ENCODE results near the gene ZNG1A.
"Not testable (repeated sequence)": the region's sequence is repeated elsewhere in the genome, so short reads cannot be mapped to it uniquely, and the experiment has no call there.

Gene ZNG1A

DNA sequence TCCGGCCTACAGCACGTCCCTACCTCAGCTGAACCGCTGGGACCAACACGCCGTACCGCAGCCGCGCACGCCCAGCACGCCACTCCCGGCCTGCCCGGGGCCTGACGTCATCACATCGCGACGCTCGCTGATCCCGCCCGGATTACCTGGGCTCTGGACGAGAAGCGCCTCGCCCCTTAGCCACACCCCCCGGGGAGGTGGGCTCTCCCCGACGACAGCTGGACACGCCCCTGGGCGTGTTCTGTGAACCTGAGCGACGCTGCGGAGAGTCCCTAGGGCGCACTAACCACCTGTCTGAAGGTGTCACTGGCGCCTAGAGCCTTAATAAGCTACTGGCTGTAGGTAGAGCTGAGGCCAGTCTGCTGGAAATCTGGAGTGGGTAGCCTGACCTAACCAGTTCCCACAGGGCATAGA, at the start of gene ZNG1A:
ZNG1A (minus strand) TSS at position 87 of the 414 bp plus-strand sequence. CDS start 87 bp downstream, outside the sequence.
- H3K27me3 Mint-ChIP-seq: not testable (repeated sequence)
- Mint-ChIP-seq H3K36me3 (ENCODE audit: low read depth) (peaks cover 12% of the 10 kb centered on the region), H3K4me3 (peak within 1 kb of the TSS; percentile 87)

DNA sequence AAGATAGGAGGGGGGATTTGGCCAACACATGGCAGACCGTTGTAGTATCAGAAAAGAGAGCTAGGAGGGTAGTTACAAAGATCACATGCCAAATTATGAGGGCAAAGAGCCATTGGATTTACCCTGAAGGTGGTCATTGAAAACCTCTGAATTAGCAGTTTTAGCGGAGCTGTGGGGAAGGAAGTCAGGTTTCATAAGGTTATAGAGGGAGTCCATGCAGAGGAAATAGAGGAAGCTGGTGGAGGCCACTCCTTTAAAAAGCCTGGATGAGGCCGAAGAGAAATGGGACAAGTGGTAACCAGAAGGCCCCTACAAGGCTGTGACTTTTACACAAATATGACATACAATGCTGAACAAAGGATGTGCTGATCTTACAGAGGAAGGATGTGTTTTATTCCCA, 49.0 kb upstream of the ZNG1A start:
- Mint-ChIP-seq H3K4me1 (ENCODE audit: low read depth) (peaks cover 5% of the 10 kb centered on the region), H3K9me3 (no peaks in the 10 kb centered on the region), H3K4me3 (no peak overlapping the region), H3K36me3 (ENCODE audit: low read depth) (no peaks in the 10 kb centered on the region), H3K27ac (no peak overlapping the region), H3K27me3 (no peaks in the 10 kb centered on the region)
- DNase-seq: no peak

More for the DNA sequence above, at the start of gene ZNG1A:
- peak; percentile 81 for DNase-seq
- H3K4me1 Mint-ChIP-seq (ENCODE audit: low read depth); H3K9me3 Mint-ChIP-seq: not testable (repeated sequence)
- H3K27ac Mint-ChIP-seq: peak within 1 kb of the TSS; percentile 95

DNA sequence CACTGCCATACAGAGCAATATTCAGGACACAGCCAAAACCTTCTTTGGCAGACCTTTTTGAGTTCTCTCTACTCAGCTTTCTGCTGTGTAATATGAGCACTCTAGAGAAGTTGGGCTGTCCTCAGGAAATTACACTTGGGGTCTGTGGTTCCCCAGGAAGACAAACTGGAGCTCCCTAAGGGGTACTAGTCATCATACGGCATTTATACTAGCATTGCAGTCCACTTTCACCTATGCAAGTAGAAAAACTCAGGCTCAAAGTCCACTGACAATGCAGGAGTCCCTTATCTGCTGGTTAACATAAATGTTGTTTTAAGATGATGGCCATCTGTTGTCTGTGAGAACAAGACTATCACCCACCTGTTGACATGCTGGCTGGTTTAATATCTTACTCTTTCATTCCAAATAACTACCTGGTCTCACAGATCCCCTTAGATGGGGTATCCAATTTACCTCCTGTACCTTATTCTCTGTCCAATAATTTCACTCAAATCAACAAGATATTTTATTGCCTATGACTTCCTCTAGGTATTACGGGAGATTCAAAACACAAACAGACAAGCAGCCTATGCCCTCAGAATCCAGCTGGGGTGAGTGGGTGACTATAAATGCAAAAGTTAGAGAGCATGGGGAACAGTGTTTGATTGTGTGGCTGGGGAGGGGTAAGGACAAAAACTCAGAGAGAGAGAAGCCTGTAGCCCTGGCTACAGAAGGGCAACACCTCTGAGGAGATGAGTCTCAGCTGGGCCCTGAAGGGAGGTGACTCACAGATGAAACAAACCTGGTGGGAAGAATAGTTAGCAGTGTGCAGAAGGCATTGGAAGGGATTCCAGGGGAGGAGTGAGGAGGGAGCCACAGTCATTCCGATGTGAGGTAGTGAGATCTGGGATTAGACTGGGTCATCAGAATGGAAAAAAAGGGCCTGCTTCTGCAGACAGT, 46.0 kb upstream of the ZNG1A start:
- no peak overlapping the region for H3K4me3 Mint-ChIP-seq

DNA sequence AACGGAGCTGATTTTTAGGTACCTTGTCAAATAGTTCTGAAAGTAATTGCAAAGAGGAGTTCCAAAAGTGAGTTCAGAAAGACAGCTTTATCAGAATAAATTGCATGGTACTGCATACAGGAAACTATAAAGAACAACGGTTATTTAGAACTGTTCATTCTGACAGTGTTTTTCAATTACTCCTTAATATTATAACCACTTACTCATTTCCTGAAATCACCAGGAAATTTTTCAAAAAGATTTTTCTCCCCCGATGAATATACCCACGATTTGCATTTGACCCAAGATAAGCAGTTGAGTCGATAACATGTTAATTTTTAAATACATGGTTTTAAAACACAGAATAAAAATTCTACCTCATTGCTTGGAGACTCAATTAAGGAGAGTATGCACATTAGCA, 45.2 kb upstream of the ZNG1A start:
- no peak overlapping the region for H3K27ac Mint-ChIP-seq
- no peaks in the 10 kb centered on the region for H3K36me3 Mint-ChIP-seq (ENCODE audit: low read depth)
- no peaks in the 10 kb centered on the region for H3K27me3 Mint-ChIP-seq
- H3K9me3 Mint-ChIP-seq: no peaks in the 10 kb centered on the region
- peaks cover 13% of the 10 kb centered on the region for H3K4me1 Mint-ChIP-seq (ENCODE audit: low read depth)
- DNase-seq: no peak
- H3K4me3 Mint-ChIP-seq: no peak overlapping the region

More for the DNA sequence above, 46.0 kb upstream of the ZNG1A start:
- H3K36me3 Mint-ChIP-seq (ENCODE audit: low read depth): no peaks in the 10 kb centered on the region
- H3K27me3 Mint-ChIP-seq: no peaks in the 10 kb centered on the region
- peaks cover 13% of the 10 kb centered on the region for H3K4me1 Mint-ChIP-seq (ENCODE audit: low read depth)
- H3K27ac Mint-ChIP-seq: no peak overlapping the region
- H3K9me3 Mint-ChIP-seq: no peaks in the 10 kb centered on the region
- no peak for DNase-seq

DNA sequence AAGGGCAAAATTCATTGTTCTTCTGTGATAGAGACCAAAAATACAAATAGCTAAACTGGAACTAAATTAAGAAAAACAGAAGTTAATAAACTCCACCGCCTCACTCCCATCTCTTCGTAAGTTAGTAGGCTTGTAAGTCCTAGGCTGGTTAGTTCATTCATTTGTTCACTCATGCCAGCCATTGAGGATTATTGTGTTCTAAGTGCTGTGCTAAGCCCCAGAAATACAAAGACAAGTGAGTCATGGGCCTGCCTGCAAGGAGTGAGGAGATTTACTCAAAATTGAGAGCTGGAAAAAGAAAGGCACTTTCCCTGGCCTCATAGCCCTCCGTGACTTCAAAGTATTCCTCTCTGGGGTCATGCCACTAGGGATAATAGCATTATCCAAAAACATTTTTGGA, 44.3 kb upstream of the ZNG1A start:
- no peak overlapping the region for H3K4me3 Mint-ChIP-seq
- peaks cover 13% of the 10 kb centered on the region for H3K4me1 Mint-ChIP-seq (ENCODE audit: low read depth)
- H3K27ac Mint-ChIP-seq: no peak overlapping the region

DNA sequence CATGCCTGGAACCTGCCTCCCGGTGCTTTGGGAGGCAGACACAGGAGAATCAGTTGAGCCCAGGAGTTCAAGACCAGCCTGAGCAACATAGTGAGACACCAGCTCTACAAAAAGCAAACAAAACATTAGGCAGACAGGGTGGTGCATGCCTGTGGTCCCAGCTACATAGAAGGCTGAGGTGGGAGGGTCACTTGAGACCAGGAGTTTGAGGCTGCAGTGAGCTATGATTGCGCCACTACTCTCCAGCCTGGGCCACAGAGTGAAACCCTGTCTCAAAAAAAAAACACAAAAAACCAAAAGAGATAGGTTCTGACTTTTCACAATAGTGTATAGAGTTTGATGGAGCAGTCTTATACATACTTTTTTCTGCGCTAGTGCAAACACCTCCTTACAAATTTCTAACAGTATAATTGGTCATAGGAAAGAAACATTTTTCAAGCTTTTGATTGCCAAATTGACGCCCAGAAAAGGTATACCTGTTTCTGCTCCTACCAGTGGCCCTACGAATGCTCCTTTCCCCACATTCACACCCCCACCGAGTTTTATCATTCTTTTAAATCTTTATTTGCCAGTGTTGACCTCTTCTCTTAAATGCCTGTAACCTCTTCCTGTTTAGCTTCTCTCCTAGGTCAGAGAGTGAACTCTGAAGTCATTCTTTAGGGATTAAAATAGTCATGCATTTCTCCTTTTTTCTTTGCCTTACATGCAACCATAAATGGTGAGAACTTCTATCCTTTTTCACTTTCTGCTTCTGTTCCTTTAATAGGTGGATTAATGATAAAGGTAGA, 43.3 kb upstream of the ZNG1A start:
- Mint-ChIP-seq H3K9me3 (no peaks in the 10 kb centered on the region), H3K27ac (no peak overlapping the region), H3K4me1 (ENCODE audit: low read depth) (peaks cover 13% of the 10 kb centered on the region), H3K4me3 (no peak overlapping the region), H3K36me3 (ENCODE audit: low read depth) (no peaks in the 10 kb centered on the region), H3K27me3 (no peaks in the 10 kb centered on the region)
- DNase-seq: no peak

More for the DNA sequence above, 44.3 kb upstream of the ZNG1A start:
- no peaks in the 10 kb centered on the region for H3K9me3 Mint-ChIP-seq
- no peaks in the 10 kb centered on the region for H3K36me3 Mint-ChIP-seq (ENCODE audit: low read depth)
- no peak for DNase-seq
- H3K27me3 Mint-ChIP-seq: no peaks in the 10 kb centered on the region

DNA sequence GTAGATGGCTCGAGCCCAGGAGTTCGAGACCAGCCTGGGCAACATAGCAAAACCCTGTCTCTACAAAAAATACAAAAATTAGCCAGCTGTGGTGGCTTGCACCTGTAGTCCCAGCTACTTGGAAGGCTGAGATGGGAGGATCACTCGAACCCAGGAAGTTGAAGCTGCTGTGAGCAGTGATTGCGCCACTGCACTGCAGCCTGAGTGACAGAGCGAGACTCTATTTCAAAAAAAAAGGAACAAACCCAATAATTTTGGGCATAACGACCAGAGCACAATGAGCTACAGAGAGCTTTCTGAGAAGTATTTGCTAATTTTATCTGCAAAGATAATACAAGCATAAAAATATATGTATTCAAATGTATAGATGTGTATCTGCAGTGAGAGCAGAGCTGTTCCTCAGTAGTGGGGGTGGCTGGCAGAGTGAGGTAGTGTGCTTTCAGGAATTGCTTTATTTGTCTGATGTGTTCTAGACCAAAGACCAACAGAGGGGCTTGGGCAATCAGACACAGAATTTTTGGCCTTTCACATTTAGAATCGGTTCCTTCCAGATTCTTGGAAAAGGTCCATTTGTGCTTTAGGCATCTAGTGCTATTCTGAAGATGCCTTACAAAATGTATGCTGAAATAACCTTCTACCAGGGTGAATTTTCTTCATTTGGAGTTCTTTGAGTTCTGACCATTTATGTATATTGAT, 41.0 kb upstream of the ZNG1A start:
- no peaks in the 10 kb centered on the region for H3K9me3 Mint-ChIP-seq
- no peaks in the 10 kb centered on the region for H3K36me3 Mint-ChIP-seq (ENCODE audit: low read depth)
- H3K27me3 Mint-ChIP-seq: peaks cover 13% of the 10 kb centered on the region
- peaks cover 21% of the 10 kb centered on the region for H3K4me1 Mint-ChIP-seq (ENCODE audit: low read depth)
- no peak overlapping the region for H3K27ac Mint-ChIP-seq
- H3K4me3 Mint-ChIP-seq: no peak overlapping the region
- no peak for DNase-seq

DNA sequence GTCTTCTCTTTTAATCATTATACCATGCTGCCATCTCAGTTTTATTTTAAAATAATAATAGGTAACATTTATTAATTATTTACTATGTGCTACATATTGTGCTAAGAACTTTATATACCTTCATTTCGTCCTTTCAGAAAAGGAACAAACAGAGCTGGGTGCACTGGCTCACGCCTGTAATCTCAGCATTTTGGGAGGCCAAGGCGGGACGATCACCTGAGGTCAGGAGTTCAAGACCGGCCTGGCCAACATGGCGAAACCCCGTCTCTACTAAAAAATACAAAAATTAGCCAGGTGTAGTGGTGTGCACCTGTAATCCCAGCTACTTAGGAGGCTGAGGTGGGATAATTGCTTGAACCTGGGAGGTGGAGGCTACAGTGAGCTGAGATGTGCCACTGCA, 40.2 kb upstream of the ZNG1A start:
- not testable (repeated sequence) for H3K36me3 Mint-ChIP-seq (ENCODE audit: low read depth); H3K9me3 Mint-ChIP-seq; H3K27ac Mint-ChIP-seq; DNase-seq; H3K4me3 Mint-ChIP-seq
- Mint-ChIP-seq H3K4me1 (ENCODE audit: low read depth) (peaks cover 23% of the 10 kb centered on the region), H3K27me3 (peaks cover 13% of the 10 kb centered on the region)

DNA sequence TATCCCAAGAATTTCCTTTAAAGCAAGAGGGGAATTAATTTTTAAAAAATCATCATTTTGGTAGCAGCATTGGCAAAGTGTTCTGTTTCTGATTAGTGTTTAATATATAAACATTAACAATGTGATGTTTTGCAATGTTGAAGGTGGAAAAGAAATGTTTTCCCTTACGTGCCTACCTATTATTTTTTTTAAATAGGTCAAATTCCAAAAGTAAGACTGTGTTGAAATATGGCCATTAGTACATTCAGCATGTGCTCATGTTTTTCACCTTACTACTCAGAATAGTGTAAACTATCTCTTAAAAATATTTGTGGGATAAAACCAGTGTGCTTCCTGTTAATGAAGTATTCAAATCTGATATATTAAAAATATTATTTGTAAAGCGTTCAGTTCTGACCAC, 39.1 kb upstream of the ZNG1A start:
- Mint-ChIP-seq H3K4me3 (no peak overlapping the region), H3K27me3 (peaks cover 13% of the 10 kb centered on the region), H3K4me1 (ENCODE audit: low read depth) (peaks cover 21% of the 10 kb centered on the region), H3K27ac (no peak overlapping the region), H3K9me3 (no peaks in the 10 kb centered on the region), H3K36me3 (ENCODE audit: low read depth) (no peaks in the 10 kb centered on the region)
- DNase-seq: no peak

DNA sequence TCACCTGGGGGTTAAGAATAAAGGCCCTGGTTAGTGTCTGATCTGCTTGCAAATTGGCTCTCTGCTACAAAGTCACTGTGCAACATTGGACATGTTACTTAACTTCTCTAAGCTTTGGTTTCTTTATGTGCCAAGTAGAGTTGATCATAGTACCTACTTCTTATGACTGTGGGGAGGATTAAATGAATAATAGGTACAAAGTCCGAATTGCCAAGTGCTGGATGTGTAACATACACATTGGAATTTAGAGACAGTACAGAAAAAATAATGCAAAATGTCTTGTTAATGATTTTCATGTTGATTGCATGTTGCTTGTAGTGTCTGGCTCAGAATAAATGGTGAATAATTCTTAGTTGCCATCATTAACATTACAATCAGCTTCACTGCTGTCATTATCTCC, 38.0 kb upstream of the ZNG1A start:
- no peak for DNase-seq
- Mint-ChIP-seq H3K4me3 (no peak overlapping the region), H3K9me3 (no peaks in the 10 kb centered on the region), H3K27ac (no peak overlapping the region), H3K36me3 (ENCODE audit: low read depth) (no peaks in the 10 kb centered on the region), H3K4me1 (ENCODE audit: low read depth) (peaks cover 12% of the 10 kb centered on the region), H3K27me3 (peaks cover 13% of the 10 kb centered on the region)

DNA sequence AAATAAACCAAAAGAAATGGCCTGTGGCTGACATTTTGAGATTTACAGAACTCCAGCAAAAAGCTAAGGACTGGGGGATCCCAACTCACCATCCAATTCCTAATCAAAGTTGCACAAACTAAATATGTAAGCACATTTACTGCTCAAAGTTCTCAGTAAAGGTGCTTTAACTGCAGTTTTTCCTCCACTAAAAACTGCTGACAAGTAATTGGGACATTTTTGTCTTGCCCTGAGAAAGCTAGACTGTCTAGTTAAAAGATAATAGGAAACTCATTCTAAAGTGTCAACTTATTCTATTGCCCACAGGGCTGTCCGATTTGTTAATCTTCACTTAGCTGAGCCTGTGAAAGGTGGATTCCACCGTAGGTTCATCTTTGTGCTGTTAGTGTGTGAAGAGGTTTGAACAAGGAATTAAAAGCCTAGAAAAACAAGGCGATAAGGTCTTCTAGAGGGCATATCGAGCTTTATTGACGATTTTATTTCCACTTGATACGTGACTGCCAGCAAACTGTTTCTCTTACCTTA, 36.8 kb upstream of the ZNG1A start:
- H3K27me3 Mint-ChIP-seq: peaks cover 13% of the 10 kb centered on the region

DNA sequence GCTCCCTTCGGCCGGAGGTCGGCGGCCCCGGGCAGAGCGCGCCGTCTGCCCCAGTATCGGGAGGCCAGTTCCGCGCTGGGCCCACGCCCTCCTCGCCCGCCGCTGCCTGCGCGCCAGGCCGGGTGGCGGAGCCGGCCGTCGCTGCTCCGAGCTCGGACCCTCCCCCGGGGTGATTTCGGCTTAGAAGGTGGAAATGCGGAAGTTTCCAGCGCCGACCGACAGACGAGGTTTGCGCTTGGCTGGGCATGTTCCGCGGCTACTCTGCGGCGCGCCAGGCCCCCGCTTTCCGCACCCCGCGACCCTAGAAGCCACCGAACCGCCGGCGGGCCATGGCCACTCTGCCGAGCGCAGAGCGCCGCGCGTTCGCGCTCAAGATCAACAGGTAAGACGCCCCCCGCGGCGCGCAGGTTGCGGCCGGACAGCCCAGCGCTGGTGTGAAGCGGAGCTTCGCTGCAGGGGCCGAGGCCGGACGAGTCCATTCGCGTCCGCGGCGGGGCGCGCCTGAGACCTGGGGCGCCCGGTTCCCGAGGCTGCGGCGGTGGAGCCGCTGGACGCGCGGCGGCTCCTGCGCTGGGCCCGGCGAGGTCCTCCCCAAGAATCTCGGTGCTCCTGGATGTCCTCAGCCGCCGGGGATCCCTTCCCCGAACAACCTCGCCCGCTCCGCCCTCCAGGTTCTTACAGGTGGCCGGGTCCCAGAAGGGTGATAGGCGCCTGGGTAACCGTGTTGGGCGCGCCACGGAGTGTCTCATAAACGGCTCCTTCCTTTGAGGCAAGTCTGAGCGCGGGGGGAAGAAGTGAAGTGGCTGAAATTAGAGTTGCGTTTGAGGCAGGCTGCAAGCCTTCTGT, 36.0 kb upstream of the ZNG1A start, which contains the start of gene DOCK8:
DOCK8 (plus strand) TSS at position 218 of the 846 bp plus-strand sequence; CDS start at position 330, 112 bp downstream.
- H3K4me1 Mint-ChIP-seq (ENCODE audit: low read depth): peaks cover 12% of the 10 kb centered on the region
- H3K27ac Mint-ChIP-seq: peak within 1 kb of the TSS; percentile 41
- peaks cover 13% of the 10 kb centered on the region for H3K27me3 Mint-ChIP-seq
- H3K9me3 Mint-ChIP-seq: no peaks in the 10 kb centered on the region
- peak within 1 kb of the TSS; percentile 79 for H3K4me3 Mint-ChIP-seq
- DNase-seq: peak; percentile 78
- H3K36me3 Mint-ChIP-seq (ENCODE audit: low read depth): no peaks in the 10 kb centered on the region

More for the DNA sequence above, 36.8 kb upstream of the ZNG1A start:
- peak overlapping the region; percentile 79 for H3K4me3 Mint-ChIP-seq
- peaks cover 12% of the 10 kb centered on the region for H3K4me1 Mint-ChIP-seq (ENCODE audit: low read depth)
- H3K27ac Mint-ChIP-seq: no peak overlapping the region
- no peaks in the 10 kb centered on the region for H3K36me3 Mint-ChIP-seq (ENCODE audit: low read depth)
- H3K9me3 Mint-ChIP-seq: no peaks in the 10 kb centered on the region
- no peak for DNase-seq

DNA sequence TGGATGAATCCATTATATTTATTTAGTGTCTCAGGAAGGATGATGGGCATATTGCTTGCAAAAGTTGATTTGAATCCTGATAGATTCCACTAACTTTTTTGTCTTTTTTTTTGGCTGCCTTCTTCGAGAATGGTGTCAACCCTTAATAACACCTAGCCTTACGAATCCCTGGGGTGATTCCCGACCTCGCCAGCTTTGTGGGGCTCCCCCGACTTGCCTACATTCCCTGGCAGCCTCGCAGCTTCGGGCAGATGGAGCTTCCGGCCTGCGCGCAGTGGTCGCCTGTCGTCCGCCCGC, 35.4 kb upstream of the ZNG1A start:
- H3K27me3 Mint-ChIP-seq: peaks cover 13% of the 10 kb centered on the region
- DNase-seq: no peak
- no peaks in the 10 kb centered on the region for H3K9me3 Mint-ChIP-seq
- H3K27ac Mint-ChIP-seq: no peak overlapping the region
- peaks cover 12% of the 10 kb centered on the region for H3K4me1 Mint-ChIP-seq (ENCODE audit: low read depth)
- H3K4me3 Mint-ChIP-seq: peak overlapping the region; percentile 79
- no peaks in the 10 kb centered on the region for H3K36me3 Mint-ChIP-seq (ENCODE audit: low read depth)
